ENCODE measurements around the gene KRTAP10-1. TPM values are rescaled to one million over a fixed set of nuclear protein-coding genes. Genes with fewer than 3 reads are reported as not detected.
"Not testable (repeated sequence)": the region's sequence is repeated elsewhere in the genome, so short reads cannot be mapped to it uniquely, and the experiment has no call there.

KRTAP10-1 gene
- total RNA-seq, 1 experiment from 2014 or later, result not detected

GRCh38 chr21:44503006-44503889 is 36.7 kb downstream of the KRTAP10-1 start:
- DNase-seq (ENCODE audit: low spot score), result not testable (repeated sequence)

DNA sequence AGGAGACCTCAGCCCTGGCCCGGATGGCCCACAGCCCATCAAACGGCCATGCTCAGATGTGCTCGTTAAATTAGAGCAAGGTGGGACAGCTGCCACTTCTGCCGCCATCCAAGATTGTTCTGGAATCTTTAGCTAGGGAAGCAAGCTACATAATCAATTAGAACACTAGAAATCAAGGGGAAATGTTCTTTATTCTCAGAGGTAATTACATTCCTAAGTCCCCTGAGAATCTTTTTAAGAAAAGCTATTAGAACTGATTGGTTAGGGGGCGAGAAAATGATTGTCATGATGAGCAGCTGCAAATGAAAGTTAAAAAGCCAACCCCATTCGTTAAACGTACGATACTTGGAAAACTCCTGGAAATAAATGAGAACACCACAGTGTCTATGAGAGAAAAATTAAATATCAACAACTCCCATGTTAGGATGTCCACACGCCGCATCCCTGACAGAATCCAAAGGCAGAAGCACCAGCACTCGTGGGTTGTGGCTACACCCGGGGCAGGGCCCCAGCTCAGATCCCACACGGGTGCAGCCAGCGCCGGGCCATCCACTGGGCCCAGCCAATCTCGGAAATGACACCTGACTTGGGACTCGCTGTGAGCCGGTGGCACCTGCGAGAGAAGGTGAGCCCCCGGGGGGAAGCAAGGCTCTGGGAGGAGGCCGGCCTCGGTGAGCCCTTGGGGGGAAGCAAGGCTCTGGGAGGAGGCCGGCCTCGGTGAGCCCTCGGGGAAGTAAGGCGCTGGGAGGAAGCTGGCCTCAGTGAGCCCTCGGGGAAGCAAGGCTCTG is 37.6 kb downstream of the KRTAP10-1 start:
- no peak for DNase-seq (ENCODE audit: low spot score)

DNA sequence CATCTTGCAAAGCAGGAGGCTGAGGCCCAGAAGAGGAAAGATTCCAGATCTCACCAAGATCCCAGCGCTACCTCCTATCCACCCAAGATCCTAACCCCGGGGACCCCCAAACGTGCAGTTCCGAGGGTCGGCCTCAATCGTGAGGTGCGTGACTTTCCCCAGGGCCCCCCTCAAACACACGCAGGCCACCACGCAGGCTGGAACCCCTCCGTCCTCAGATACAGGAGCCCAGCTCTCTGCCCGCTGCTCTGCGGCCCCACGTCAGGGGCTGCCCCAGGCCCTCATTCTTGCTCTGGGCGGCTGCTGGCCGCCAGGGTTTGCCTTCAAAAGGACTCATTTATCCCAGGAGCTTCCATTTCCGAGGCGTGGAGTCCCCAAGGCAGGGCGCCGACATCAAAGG is 39.9 kb downstream of the KRTAP10-1 start:
- no peak for DNase-seq (ENCODE audit: low spot score)

DNA sequence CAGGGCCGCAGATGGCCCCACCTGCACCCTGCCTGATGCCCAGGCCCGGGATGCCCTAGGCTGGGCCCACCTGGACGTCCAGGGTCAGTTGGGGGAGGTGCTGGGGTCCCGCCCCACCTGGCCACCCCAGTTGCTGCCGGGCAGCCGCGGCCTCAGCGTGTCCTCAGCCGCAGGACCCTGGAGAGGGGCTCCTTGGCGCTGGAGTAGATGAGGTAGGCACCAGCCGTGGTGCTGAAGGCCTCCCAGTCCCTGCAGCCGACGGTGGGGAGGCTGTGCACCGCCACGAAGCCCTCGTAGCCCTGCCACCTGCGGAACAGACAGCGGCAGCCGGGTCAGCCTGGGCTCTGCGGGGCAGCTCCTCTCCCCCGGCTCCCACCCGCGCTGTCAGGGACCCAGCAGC is 40.4 kb downstream of the KRTAP10-1 start:
- no peak for DNase-seq (ENCODE audit: low spot score)

DNA sequence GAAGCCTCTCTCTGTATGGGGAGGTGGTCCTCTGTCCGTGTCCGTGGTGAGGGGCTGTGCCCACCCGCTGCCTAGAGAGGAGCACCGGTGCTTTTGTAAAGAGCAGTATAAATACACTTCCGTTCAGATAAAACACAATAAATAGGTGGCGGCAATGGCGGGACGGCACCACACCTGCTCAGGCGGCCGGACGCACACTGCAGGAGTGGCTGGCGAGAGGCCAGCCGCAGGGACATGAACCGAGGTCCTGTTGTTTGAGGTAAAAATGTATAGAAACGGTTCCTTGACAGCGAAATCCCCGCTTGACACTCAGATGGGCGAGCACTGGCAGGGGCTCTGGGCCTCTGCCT is 40.8 kb downstream of the KRTAP10-1 start:
- DNase-seq (ENCODE audit: low spot score), result no peak

GRCh38 chr21:44498280-44499210 is 41.5 kb downstream of the KRTAP10-1 start:
- DNase-seq (ENCODE audit: low spot score), result no peak

- DNase-seq (ENCODE audit: low spot score), result no peak
Measured at GRCh38 chr21:44497703-44498126, 42.3 kb downstream of the KRTAP10-1 start.

DNA sequence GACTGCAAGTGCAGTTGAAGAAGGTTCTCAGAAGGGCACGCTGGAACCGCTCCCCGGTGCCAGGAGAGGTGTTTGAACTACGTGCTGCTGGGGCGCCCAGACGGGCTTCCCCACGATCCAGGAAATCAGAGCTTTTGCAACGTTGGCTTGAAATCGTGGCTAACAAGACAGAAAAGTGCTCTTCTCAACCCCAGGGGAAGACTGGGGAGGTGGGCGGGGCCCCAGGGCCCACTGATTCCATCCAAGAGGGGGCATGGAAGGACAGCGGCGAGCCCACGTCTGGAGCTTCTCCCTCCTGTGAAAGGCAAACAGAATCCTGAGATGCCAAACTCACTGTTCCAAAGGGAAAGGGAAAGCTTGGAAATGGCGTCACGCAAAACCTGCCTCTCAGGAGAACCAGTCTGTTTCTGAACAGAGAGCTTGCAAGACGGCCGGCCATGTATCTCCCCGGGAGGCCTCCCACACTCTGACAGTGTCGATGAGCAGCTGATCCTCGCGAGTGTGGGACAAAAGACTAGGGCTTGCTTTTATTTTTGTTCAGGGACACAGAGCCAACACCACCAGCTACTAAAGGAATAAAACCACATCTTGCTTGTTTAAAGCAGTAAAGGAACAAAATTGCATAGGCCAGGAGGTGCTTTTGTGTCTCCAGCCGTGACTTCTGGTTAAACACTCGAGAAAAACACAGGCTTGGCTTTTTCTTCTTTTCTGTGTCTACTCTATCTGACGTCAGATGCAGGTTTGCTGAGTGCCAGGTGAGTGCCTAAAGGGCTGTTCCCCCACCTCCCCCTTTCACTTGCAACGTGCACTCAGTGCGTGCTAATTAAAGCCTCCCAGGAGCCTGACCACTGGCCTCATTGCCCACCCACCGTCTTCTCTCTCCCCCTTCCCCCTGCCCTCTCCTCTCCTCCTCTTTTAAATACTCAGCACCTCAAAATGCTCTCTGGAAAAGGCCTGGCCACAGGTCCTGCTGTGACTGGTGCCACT is 43.1 kb downstream of the KRTAP10-1 start:
- DNase-seq (ENCODE audit: low spot score), result no peak

DNA sequence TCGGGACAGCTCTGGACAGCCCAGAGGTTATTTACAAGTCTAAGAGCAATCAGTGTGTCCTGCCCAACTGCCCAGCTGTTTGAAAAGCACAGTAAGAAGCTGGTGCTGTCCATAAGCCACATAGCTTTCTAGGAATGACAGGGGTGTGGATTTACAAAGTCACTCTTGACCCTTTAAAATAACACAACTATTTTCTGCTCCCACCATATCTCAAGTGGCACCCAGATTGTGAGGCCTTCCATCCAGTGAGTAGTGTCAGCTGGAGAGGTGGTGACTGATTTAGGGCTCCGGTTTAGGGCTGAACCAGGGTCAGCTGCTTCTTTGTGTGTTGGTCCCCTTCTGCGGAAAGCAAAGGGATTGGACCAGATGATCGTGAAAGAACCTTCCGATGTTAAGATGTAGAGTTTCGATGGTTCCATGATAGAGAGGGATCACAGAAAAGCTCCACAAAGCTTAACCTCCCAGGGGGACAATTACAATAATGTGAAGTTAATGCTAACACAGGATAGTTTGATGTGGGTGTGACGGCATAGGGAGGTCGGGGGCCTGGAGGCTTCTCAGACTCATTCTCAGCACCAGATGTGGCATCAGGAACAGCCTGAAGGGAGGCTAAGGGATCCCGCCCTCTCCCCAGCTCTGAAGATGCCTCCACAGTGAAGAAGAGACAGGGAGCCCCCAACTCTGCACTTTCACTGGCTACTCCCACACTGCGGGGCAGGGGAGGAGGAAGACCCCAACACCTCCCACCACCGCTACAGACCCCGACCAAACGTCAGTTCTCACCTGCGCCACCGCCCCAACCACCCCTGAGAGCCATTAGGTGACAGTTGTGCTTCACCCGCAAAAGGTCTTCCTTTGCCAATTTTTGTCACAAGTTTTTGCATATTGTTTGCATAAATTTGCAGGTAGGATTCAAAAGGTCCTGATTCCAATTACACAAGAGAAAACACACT is 44.1 kb downstream of the KRTAP10-1 start:
- no peak for DNase-seq (ENCODE audit: low spot score)

GRCh38 chr21:44494956-44495355 is 45.0 kb downstream of the KRTAP10-1 start:
- DNase-seq (ENCODE audit: low spot score), result no peak

DNA sequence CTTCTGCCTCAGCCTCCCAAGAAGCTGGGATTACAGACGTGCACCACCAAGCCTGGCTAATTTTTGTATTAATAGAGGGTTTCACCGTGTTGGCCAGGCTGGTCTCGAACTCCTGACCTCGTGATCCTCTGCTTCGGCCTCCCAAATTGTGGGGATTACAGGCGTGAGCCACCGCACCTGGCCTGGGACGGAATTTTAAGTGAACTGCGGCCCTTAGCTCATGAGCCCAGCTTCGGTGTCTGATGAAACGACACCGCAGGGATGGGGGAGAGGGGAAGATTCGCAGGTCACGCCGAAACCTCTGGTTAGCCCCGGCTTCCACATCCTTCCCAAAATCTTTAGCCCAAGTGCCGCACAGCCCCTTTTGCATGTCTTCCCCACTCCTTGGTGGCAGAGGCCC is 45.6 kb downstream of the KRTAP10-1 start:
- no peak for DNase-seq (ENCODE audit: low spot score)

DNA sequence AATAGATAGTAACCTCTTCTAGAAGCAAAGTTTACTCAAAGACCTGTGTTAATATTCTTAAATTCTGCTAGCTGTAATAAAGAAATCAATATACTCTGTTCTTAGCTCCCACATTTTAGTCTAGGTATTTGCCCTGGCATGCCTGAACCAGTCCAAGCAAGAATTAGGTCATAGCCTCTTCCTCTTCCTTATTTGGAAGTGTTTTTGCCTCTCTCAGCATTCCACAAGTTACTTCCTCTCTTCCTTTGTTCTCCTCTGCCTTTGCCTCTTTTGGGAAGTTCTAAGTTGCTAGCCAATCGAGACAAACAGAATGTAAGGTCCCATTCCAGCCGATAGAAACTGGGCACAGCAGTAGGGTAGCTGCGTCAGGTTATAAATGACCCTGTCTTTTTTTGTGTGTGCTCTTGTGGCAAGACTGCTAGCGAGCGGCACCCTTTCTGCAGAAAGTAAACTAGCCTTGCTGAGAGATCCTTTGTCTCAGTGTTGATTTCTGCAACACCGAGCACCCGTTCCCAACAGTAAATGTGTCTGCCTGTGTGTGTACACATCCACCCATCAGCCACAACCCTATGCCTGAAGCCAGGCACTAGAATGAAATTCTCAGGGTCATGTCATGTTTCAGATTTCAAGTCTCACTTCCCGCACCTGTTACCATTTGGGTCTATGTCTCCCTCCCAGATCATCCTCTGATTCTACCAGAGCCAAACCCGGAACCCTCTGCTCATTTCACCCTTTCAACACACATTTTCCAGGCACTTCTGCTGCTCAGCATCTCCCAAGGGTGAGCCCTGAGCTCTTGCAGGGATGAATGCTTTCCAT is 47.2 kb downstream of the KRTAP10-1 start:
- DNase-seq (ENCODE audit: low spot score), result no peak

GRCh38 chr21:44490816-44491215 is 49.2 kb downstream of the KRTAP10-1 start:
- DNase-seq (ENCODE audit: low spot score), result no peak

- DNase-seq (ENCODE audit: low spot score), result no peak
Measured at GRCh38 chr21:44490405-44490804, 49.6 kb downstream of the KRTAP10-1 start.

DNA sequence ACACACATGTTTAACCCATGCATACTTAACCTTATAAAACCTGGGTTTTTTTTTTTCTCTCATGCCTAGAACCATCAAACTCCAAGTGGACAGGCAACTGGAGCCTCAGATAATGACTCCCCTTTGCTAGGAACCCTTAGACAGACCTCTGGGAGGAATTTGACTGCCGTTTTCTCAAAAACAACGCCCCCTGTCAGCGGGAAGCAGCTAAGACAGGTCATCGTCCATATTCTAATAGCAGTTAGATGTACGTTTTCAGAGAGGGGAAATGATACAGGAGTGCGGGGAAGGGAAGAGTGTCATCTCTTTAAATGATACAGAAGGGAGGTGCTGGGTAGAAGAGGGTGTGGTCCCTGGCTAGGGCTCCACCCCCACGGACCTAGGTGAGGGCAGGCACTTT is 50.0 kb downstream of the KRTAP10-1 start:
- no peak for DNase-seq (ENCODE audit: low spot score)
